ENCODE measurements around the gene RREB1.

DNA sequence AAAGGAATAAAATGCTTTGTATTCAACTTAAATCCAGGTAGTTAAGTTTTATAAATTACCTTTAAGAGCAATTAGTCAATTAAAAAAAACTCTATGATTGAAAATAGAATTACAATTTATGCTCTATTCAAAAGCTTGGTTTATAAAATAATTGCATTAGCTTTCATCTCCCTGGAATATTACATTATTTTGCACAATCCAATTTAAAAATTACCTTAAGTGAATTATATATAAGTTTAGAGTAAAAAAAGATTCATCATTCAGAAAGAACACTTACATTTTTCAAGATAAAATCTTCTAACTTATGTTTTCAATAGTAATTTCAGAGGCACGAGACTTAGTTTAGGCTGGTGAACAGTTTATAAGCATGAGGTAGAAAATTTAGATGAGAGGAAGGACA, 190.4 kb downstream of the RREB1 start:
- TF ChIP-seq FOS (IDR thresholded peaks at IDR 0.05; ENCODE audit: borderline replicate concordance, insufficient read depth, low read length) (no peak), POLR2A (IDR thresholded peaks at IDR 0.05; ENCODE audit: low read depth, low read length) (no peak)

All from endothelial cell of umbilical vein (primary cell).